K562 (cell line): ENCODE results near the gene FDX1. TPM values are rescaled to one million over a fixed set of nuclear protein-coding genes. Genes with fewer than 3 reads are reported as not detected.

ENCODE experiments used
- ESRRB ChIP-seq: fragments of 250-450 bp; sonication (Bioruptor Pico); IDR thresholded peaks from 2 replicates; pipeline ENCODE4 v1.5.0; 2020; ENCODE audit warnings: mild to moderate bottlenecking, moderate library complexity, borderline replicate concordance
- FOXK2 ChIP-seq, 2 experiments: fragments of 450-650 bp; IDR thresholded peaks in 1 of 2; conservative IDR thresholded peaks in 1 of 2; 2 replicates each; pipeline ENCODE4 v1.6.1; 2016; ENCODE audit warnings: low read depth in 2 of 2, mild to moderate bottlenecking in 1 of 2
- GATA2 ChIP-seq: sonication (generic); formaldehyde crosslinking; IDR thresholded peaks from 2 replicates; pipeline ENCODE4 v1.4.0; 2020; ENCODE audit warnings: mild to moderate bottlenecking, missing genetic modification reagents
- HEY1 ChIP-seq: fragments of 250-450 bp; sonication (Bioruptor Pico); IDR thresholded peaks from 2 replicates; pipeline ENCODE4 v1.5.0; 2020; ENCODE audit warnings: mild to moderate bottlenecking, moderate library complexity, borderline replicate concordance
- NELFE ChIP-seq: IDR thresholded peaks from 2 replicates; pipeline ENCODE4 v1.6.1; 2011; ENCODE audit warnings: mild to moderate bottlenecking; ENCODE audit not compliant: insufficient read depth, insufficient read length
- SMAD1 ChIP-seq: fragments of 150-350 bp; IDR thresholded peaks from 2 replicates; pipeline ENCODE4 v1.6.1; 2014; ENCODE audit warnings: low read length, low read depth; ENCODE audit not compliant: partially characterized antibody
- SRSF9 ChIP-seq: fragments of 200-400 bp; formaldehyde crosslinking; IDR thresholded peaks from 2 replicates; pipeline ENCODE4 v1.6.1; 2017; ENCODE audit warnings: low read depth, low read length, borderline replicate concordance
- TCF3 ChIP-seq: sonication (generic); formaldehyde crosslinking; IDR thresholded peaks from 2 replicates; pipeline ENCODE4 v1.4.0; 2020; ENCODE audit warnings: mild to moderate bottlenecking, missing genetic modification reagents
- ZBTB8A ChIP-seq: fragments of 450-650 bp; IDR thresholded peaks from 2 replicates; pipeline ENCODE4 v1.6.1; 2018; ENCODE audit warnings: mild to moderate bottlenecking, moderate library complexity; ENCODE audit not compliant: partially characterized antibody
- ZNF561 ChIP-seq: fragments of 450-650 bp; formaldehyde crosslinking; conservative IDR thresholded peaks from 2 replicates; pipeline ENCODE4 v1.4.0; 2020; ENCODE audit warnings: mild to moderate bottlenecking, moderate library complexity
- polyA plus RNA-seq, 8 experiments: library from polyadenylated mRNA; depleted of rRNA in 4 of 8; stranded (reverse) in 5 of 8; unstranded in 3 of 8; fragments of >200 nt; fragmentation: Nextera tagmentation in 2 of 8; fragmentation: Illumina TruSeq in 1 of 8; extraction: Ambion mirVana in 2 of 8; extraction: Trizol in 1 of 8; gene quantifications; 2 replicates each; pipeline versions ENCODE4 v1.2.1 to v1.2.3, GENCODE V29; 2011 to 2014; ENCODE audit warnings: inconsistent platforms in 1 of 8, missing spikeins in 1 of 8
- total RNA-seq, 7 experiments: library from RNA; depleted of rRNA in 6 of 7; stranded (reverse); fragments of >200 nt in 6 of 7; fragmentation: Illumina TruSeq in 2 of 7; extraction: Trizol in 2 of 7; gene quantifications; 2 replicates each; pipeline versions ENCODE4 v1.2.1 to v1.2.3, GENCODE V29; 2011 to 2021; ENCODE audit warnings: low replicate concordance in 1 of 7
- TF ChIP-seq, protein P1 (sequence below): fragments of 450-650 bp; IDR thresholded peaks from 2 replicates; pipeline ENCODE4 v1.7.1; 2018; ENCODE audit warnings: mild to moderate bottlenecking, low read depth; ENCODE audit not compliant: partially characterized antibody
- TF ChIP-seq, protein P2 (sequence below): fragments of 450-650 bp; IDR thresholded peaks from 2 replicates; pipeline ENCODE4 v1.6.1; 2016; ENCODE audit warnings: borderline replicate concordance
- TF ChIP-seq, protein P3 (sequence below): fragments of 250-450 bp; sonication (Bioruptor Pico); IDR thresholded peaks from 2 replicates; pipeline ENCODE4 v1.8.0; 2022; ENCODE audit warnings: moderate library complexity, mild to moderate bottlenecking, inconsistent platforms
- TF ChIP-seq, protein P4 (sequence below): fragments of 450-650 bp; formaldehyde crosslinking; conservative IDR thresholded peaks from 2 replicates; pipeline ENCODE4 v1.4.0; 2022; ENCODE audit warnings: mild to moderate bottlenecking, missing genetic modification characterization
- TF ChIP-seq, protein P5 (sequence below): fragments of 250-450 bp; sonication (Bioruptor Pico); IDR thresholded peaks from 2 replicates; pipeline ENCODE4 v1.4.0; 2020
- TF ChIP-seq, protein P6 (sequence below): fragments of 450-650 bp; formaldehyde crosslinking; IDR thresholded peaks from 2 replicates; pipeline ENCODE4 v1.4.0; 2020; ENCODE audit warnings: mild to moderate bottlenecking, mixed read lengths

Gene FDX1
- total and polyA plus RNA-seq, 9 of the 15 experiments (the other 6 are each of a cell fraction or from before 2014, with no cell fraction given): 6.4 to 14.3 (median 11.4) TPM

DNA sequence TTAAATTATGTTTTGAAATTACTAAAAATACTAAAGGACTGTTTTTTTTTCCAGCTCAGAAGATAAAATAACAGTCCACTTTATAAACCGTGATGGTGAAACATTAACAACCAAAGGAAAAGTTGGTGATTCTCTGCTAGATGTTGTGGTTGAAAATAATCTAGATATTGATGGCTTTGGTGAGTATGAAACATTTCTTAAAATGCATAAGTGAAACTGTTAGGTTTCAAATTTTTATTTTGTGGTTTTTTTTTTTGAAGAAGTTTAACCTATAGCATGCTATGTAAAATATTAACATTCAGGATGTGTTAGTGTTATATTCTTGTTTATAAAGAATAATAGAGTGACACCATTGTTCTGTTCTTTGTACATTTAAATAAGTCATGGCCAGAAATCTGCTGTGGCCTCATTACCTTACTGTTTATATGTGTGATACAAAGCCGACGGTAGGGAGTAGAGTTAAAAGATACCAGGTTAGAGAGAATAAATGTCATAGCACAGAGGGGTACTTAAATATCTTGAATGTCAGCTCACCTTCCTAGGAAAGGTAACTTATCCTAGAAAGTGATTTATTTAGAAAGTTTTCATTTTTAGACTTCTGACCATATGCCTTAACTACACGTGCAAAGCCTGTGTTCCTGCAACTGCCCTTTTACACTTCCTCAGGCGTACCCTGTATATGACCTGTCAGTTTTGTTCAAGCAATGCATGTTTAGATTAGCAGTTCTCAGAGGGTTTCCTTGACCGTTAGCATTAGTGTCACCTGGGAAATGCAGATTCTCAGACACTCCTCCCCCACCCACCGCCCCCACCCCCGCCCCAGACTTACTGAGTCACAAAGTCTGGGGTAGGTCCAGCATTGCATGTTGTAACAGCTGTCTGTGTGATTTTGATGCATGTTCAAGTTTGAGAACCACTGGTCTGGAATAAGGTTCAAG is 6.3 kb downstream of the FDX1 start (continued):
- TF ChIP-seq, protein P1, sequence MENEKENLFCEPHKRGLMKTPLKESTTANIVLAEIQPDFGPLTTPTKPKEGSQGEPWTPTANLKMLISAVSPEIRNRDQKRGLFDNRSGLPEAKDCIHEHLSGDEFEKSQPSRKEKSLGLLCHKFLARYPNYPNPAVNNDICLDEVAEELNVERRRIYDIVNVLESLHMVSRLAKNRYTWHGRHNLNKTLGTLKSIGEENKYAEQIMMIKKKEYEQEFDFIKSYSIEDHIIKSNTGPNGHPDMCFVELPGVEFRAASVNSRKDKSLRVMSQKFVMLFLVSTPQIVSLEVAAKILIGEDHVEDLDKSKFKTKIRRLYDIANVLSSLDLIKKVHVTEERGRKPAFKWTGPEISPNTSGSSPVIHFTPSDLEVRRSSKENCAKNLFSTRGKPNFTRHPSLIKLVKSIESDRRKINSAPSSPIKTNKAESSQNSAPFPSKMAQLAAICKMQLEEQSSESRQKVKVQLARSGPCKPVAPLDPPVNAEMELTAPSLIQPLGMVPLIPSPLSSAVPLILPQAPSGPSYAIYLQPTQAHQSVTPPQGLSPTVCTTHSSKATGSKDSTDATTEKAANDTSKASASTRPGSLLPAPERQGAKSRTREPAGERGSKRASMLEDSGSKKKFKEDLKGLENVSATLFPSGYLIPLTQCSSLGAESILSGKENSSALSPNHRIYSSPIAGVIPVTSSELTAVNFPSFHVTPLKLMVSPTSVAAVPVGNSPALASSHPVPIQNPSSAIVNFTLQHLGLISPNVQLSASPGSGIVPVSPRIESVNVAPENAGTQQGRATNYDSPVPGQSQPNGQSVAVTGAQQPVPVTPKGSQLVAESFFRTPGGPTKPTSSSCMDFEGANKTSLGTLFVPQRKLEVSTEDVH: no peak
- no peak for TF ChIP-seq NELFE
- 0 out of 4 replicates have a peak, but pooled peaks of 1 of the 2 experiments have one; percentile 54 for TF ChIP-seq FOXK2 (conservative IDR thresholded peaks at IDR 0.05 in 1 of 2, IDR thresholded peaks at IDR 0.05 in 1 of 2; ENCODE audit: low read depth in 2 of 2)
- TF ChIP-seq SRSF9: no peak
- no peak for TF ChIP-seq ZNF561
- no peak for TF ChIP-seq GATA2 (CRISPR knock-in tag)
- TF ChIP-seq, protein P2, sequence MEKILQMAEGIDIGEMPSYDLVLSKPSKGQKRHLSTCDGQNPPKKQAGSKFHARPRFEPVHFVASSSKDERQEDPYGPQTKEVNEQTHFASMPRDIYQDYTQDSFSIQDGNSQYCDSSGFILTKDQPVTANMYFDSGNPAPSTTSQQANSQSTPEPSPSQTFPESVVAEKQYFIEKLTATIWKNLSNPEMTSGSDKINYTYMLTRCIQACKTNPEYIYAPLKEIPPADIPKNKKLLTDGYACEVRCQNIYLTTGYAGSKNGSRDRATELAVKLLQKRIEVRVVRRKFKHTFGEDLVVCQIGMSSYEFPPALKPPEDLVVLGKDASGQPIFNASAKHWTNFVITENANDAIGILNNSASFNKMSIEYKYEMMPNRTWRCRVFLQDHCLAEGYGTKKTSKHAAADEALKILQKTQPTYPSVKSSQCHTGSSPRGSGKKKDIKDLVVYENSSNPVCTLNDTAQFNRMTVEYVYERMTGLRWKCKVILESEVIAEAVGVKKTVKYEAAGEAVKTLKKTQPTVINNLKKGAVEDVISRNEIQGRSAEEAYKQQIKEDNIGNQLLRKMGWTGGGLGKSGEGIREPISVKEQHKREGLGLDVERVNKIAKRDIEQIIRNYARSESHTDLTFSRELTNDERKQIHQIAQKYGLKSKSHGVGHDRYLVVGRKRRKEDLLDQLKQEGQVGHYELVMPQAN: peak; percentile 57; the same call in 1 of the 2 replicates
- no peak for TF ChIP-seq ESRRB
- TF ChIP-seq, protein P3, sequence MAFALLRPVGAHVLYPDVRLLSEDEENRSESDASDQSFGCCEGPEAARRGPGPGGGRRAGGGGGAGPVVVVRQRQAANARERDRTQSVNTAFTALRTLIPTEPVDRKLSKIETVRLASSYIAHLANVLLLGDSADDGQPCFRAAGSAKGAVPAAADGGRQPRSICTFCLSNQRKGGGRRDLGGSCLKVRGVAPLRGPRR (CRISPR knock-in tag): no peak
- peak; percentile 19; the same call in 1 of the 2 replicates for TF ChIP-seq TCF3 (CRISPR knock-in tag)
- TF ChIP-seq, protein P4, sequence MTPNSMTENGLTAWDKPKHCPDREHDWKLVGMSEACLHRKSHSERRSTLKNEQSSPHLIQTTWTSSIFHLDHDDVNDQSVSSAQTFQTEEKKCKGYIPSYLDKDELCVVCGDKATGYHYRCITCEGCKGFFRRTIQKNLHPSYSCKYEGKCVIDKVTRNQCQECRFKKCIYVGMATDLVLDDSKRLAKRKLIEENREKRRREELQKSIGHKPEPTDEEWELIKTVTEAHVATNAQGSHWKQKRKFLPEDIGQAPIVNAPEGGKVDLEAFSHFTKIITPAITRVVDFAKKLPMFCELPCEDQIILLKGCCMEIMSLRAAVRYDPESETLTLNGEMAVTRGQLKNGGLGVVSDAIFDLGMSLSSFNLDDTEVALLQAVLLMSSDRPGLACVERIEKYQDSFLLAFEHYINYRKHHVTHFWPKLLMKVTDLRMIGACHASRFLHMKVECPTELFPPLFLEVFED (CRISPR knock-in tag): no peak
- TF ChIP-seq, protein P5, sequence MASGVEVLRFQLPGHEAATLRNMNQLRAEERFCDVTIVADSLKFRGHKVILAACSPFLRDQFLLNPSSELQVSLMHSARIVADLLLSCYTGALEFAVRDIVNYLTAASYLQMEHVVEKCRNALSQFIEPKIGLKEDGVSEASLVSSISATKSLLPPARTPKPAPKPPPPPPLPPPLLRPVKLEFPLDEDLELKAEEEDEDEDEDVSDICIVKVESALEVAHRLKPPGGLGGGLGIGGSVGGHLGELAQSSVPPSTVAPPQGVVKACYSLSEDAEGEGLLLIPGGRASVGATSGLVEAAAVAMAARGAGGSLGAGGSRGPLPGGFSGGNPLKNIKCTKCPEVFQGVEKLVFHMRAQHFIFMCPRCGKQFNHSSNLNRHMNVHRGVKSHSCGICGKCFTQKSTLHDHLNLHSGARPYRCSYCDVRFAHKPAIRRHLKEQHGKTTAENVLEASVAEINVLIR (CRISPR knock-in tag): no peak
- no peak for TF ChIP-seq ZBTB8A
- TF ChIP-seq, protein P6, sequence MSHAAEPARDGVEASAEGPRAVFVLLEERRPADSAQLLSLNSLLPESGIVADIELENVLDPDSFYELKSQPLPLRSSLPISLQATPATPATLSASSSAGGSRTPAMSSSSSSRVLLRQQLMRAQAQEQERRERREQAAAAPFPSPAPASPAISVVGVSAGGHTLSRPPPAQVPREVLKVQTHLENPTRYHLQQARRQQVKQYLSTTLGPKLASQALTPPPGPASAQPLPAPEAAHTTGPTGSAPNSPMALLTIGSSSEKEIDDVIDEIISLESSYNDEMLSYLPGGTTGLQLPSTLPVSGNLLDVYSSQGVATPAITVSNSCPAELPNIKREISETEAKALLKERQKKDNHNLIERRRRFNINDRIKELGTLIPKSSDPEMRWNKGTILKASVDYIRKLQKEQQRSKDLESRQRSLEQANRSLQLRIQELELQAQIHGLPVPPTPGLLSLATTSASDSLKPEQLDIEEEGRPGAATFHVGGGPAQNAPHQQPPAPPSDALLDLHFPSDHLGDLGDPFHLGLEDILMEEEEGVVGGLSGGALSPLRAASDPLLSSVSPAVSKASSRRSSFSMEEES (CRISPR knock-in tag): no peak
- no peak for TF ChIP-seq SMAD1
- TF ChIP-seq HEY1: no peak
